Neuronal stem cell (in vitro differentiated cells): ENCODE data around the gene LILRB2.

Experiments
- DNase-seq: peaks from one replicate; pipeline ENCODE4 v3.0.0-alpha.2; 2013; ENCODE audit warnings: low spot score
- H2AFZ ChIP-seq: one replicate; pipeline ENCODE4 v1.6.1; 2013; ENCODE audit warnings: mild to moderate bottlenecking, low read length, inconsistent platforms
- H2AK5ac ChIP-seq: 2 replicates; pipeline ENCODE4 v1.6.1; 2013; ENCODE audit warnings: low read depth, mild to moderate bottlenecking, inconsistent platforms, low read length, moderate library complexity, mixed read lengths
- H2BK120ac ChIP-seq: 2 replicates; pipeline ENCODE4 v1.6.1; 2013; ENCODE audit warnings: low read depth, mild to moderate bottlenecking, inconsistent platforms, low read length, moderate library complexity, mixed read lengths
- H2BK12ac ChIP-seq: one replicate; pipeline ENCODE4 v1.6.1; 2013; ENCODE audit warnings: low read length, inconsistent platforms
- H2BK15ac ChIP-seq: 2 replicates; pipeline ENCODE4 v1.6.1; 2013; ENCODE audit warnings: mild to moderate bottlenecking, low read length, inconsistent platforms, mixed read lengths
- H2BK5ac ChIP-seq: one replicate; pipeline ENCODE4 v1.6.1; 2013; ENCODE audit warnings: inconsistent platforms, mild to moderate bottlenecking, low read length, moderate library complexity
- H3K14ac ChIP-seq: one replicate; pipeline ENCODE4 v1.6.1; 2013; ENCODE audit warnings: low read length, inconsistent platforms
- H3K18ac ChIP-seq: 2 replicates; pipeline ENCODE4 v1.6.1; 2013; ENCODE audit warnings: low read length, inconsistent platforms
- H3K23ac ChIP-seq: 2 replicates; pipeline ENCODE4 v1.6.1; 2013; ENCODE audit warnings: low read depth, mild to moderate bottlenecking, mixed read lengths, low read length, inconsistent platforms; ENCODE audit not compliant: poor library complexity
- H3K27ac ChIP-seq: replicated peaks from 3 replicates; pipeline ENCODE4 v1.5.1; 2013; ENCODE audit warnings: low read length, inconsistent platforms
- H3K27me3 ChIP-seq, 3 experiments: 2 replicates each; pipeline ENCODE4 v1.6.1; 2013; ENCODE audit warnings: low read length in 3 of 3, mild to moderate bottlenecking in 2 of 3, inconsistent platforms in 1 of 3, low read depth in 1 of 3, mixed read lengths in 1 of 3, moderate library complexity in 1 of 3; ENCODE audit not compliant: control insufficient read depth in 3 of 3, insufficient read depth in 3 of 3
- H3K36me3 ChIP-seq, 2 donors: replicated peaks in 1 of 2; 2 replicates each; pipeline ENCODE4 v1.6.1; 2013; ENCODE audit warnings: low read length in 2 of 2; ENCODE audit not compliant: control insufficient read depth in 2 of 2, insufficient read depth in 2 of 2
- H3K4ac ChIP-seq: 2 replicates; pipeline ENCODE4 v1.6.1; 2013; ENCODE audit warnings: inconsistent platforms, mild to moderate bottlenecking, low read length, moderate library complexity
- H3K4me1 ChIP-seq, 2 donors: 1 replicate in 1 of 2; 2 replicates in 1 of 2; pipeline ENCODE4 v1.6.1; 2013; ENCODE audit warnings: low read length in 2 of 2, low read depth in 1 of 2; ENCODE audit not compliant: control insufficient read depth in 2 of 2, insufficient read depth in 1 of 2
- H3K4me2 ChIP-seq: one replicate; pipeline ENCODE4 v1.6.1; 2013; ENCODE audit warnings: mild to moderate bottlenecking, low read length, inconsistent platforms; ENCODE audit not compliant: insufficient read depth, poor library complexity, severe bottlenecking
- H3K4me3 ChIP-seq, 2 donors: 2 replicates each; pipeline ENCODE4 v1.5.1; 2013; ENCODE audit warnings: low read length in 2 of 2, mild to moderate bottlenecking in 2 of 2, inconsistent platforms in 1 of 2, moderate library complexity in 1 of 2
- H3K79me1 ChIP-seq: one replicate; pipeline ENCODE4 v1.6.1; 2013; ENCODE audit warnings: low read depth, mild to moderate bottlenecking, inconsistent platforms, low read length, moderate library complexity
- H3K9ac ChIP-seq: one replicate; pipeline ENCODE4 v1.6.1; 2013; ENCODE audit warnings: mild to moderate bottlenecking, low read depth, low read length, inconsistent platforms; ENCODE audit not compliant: poor library complexity
- H3K9me3 ChIP-seq, 2 donors: replicated peaks in 1 of 2; 2 replicates each; pipeline versions ENCODE3 to v1.6.1; 2013; ENCODE audit warnings: low read length in 2 of 2, mild to moderate bottlenecking in 2 of 2, inconsistent platforms in 1 of 2, low read depth in 1 of 2, mixed read lengths in 1 of 2, moderate library complexity in 1 of 2; ENCODE audit not compliant: control insufficient read depth in 2 of 2, insufficient read depth in 1 of 2
- H4K8ac ChIP-seq: one replicate; pipeline ENCODE4 v1.6.1; 2013; ENCODE audit warnings: low read depth, mild to moderate bottlenecking, inconsistent platforms, low read length, moderate library complexity
- H4K91ac ChIP-seq: one replicate; pipeline ENCODE4 v1.6.1; 2013; ENCODE audit warnings: low read length, low read depth, mild to moderate bottlenecking, inconsistent platforms; ENCODE audit not compliant: poor library complexity
- WGBS, 2 donors: extraction: QIAGEN DNeasy Blood & Tissue Kit; methylation state at CpG; one replicate each; pipeline ENCODE4 v1.1.7; 2013; ENCODE audit warnings: missing lambda C conversion rate in 2 of 2, mixed read lengths in 1 of 2; ENCODE audit not compliant: insufficient read length in 2 of 2, insufficient replicate concordance in 1 of 2; ENCODE audit errors: extremely low coverage in 2 of 2; 5-methylcytosine and 5-hydroxymethylcytosine counted together

LILRB2 gene

GRCh38 chr19:54316746-54317107 lies 35.8 kb upstream of the LILRB2 start:
- Histone ChIP-seq H2BK15ac (no peak overlapping the region), H2BK5ac (no peak overlapping the region), H2AFZ (no peak overlapping the region), H3K36me3 (no peaks in the 10 kb centered on the region), H4K8ac (no peak overlapping the region), H3K4ac (no peak overlapping the region), H3K4me3 (no peak overlapping the region), H3K9ac (no peak overlapping the region), H3K79me1 (no peaks in the 10 kb centered on the region), H2BK120ac (no peak overlapping the region), H3K14ac (no peak overlapping the region), H3K27ac (no peak overlapping the region), H3K4me1 (no peaks in the 10 kb centered on the region), H2BK12ac (no peak overlapping the region), H3K27me3 (no peaks in the 10 kb centered on the region), H4K91ac (no peak overlapping the region), H2AK5ac (no peak overlapping the region), H3K9me3 (peaks cover 0 to 5% of the 10 kb centered on the region in 2 donors), H3K18ac (no peak overlapping the region), H3K4me2 (no peak overlapping the region), H3K23ac (no peak overlapping the region)
- WGBS, 2 donors: no CpG with 5 or more reads among the region's 11 CpGs
- DNase-seq: no peak

- no peak for DNase-seq
Observed at GRCh38 chr19:54315956-54316355, 35.0 kb upstream of the LILRB2 start.

DNA sequence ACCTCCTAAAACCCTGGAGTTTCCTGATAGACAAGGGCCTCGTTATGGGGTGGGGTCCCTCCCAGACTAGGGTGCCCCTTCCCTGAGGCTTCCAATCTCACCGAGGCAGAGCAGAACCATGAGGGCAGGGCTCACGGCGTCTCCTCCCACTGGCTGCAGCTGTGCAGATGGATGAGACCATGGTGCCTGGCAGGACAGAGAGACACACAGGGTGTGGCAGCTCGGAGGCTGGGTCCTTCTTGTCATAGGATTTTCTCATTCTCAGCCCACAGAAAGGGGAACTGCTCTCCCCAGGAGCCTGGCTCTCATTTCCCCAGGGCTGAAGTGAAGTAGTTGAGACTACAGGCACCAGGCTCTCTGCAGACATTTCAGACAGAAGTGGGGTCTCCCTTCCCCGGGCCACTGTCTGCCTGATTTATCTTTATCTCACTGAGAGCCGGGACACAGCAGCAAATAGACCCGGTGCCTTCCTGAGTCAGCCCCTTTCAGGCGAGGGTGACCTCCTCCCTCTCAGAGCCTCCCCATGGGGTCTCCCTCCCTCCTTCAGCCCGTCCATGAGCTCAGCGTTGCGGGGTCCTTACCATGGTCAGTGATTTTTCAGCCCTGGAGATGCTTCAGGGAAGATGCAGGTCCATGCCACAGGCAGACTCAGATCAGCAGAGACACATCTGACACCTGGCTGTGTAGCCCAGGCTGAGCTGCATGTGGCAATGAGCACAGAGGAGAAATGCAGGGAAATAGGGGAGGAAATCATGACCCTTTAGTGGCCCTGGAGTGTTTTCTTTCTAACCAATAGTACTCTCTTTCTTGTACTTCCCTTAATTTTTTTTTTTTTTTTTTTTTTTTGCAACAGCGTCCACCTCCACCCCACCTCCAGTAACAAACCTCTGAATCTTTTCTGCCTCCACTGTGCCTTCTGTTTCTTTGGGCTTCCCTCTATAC lies 31.8 kb upstream of the LILRB2 start, which contains the start of gene LILRA5:
Gene LILRA5, minus strand, starts transcription at position 731 of the 942 bp plus-strand sequence. Its CDS starts 147 bp downstream, at position 584.
- Histone ChIP-seq H3K36me3 (no peaks in the 10 kb centered on the region), H2BK5ac (peak within 1 kb of the TSS; percentile 66), H2BK12ac (no peak within 1 kb of the TSS), H2BK15ac (no peak within 1 kb of the TSS), H3K27ac (no peak within 1 kb of the TSS), H4K91ac (no peak within 1 kb of the TSS), H2BK120ac (no peak within 1 kb of the TSS), H3K4me3 (peak within 1 kb of the TSS in 1 of 2 donors; percentile 63), H3K4me1 (no peaks in the 10 kb centered on the region), H3K27me3 (no peaks in the 10 kb centered on the region), H3K18ac (no peak within 1 kb of the TSS), H2AK5ac (no peak within 1 kb of the TSS), H3K9ac (no peak within 1 kb of the TSS), H3K9me3 (peaks cover 0 to 1% of the 10 kb centered on the region in 2 donors), H3K4me2 (no peak within 1 kb of the TSS), H3K79me1 (no peaks in the 10 kb centered on the region), H3K14ac (peak within 1 kb of the TSS; percentile 71), H3K23ac (no peak within 1 kb of the TSS), H2AFZ (no peak within 1 kb of the TSS), H3K4ac (no peak within 1 kb of the TSS), H4K8ac (no peak within 1 kb of the TSS)
- no CpG with 5 or more reads among the region's 13 CpGs for WGBS, 2 donors
- DNase-seq: no peak

More at GRCh38 chr19:54315956-54316355, 35.0 kb upstream of the LILRB2 start:
- no peaks in the 10 kb centered on the region for H3K27me3 ChIP-seq
- H4K91ac ChIP-seq: no peak overlapping the region
- no peak overlapping the region for H3K4ac ChIP-seq
- peaks cover 0 to 3% of the 10 kb centered on the region in 2 donors for H3K9me3 ChIP-seq
- H2BK12ac ChIP-seq: no peak overlapping the region
- H3K14ac ChIP-seq: no peak overlapping the region
- H2BK15ac ChIP-seq: no peak overlapping the region
- H3K79me1 ChIP-seq: no peaks in the 10 kb centered on the region
- no peak overlapping the region for H2AFZ ChIP-seq
- H2BK120ac ChIP-seq: no peak overlapping the region
- H2AK5ac ChIP-seq: no peak overlapping the region
- H3K23ac ChIP-seq: no peak overlapping the region
- no peak overlapping the region for H3K18ac ChIP-seq
- H4K8ac ChIP-seq: no peak overlapping the region
- no peak overlapping the region for H2BK5ac ChIP-seq
- no peaks in the 10 kb centered on the region for H3K36me3 ChIP-seq
- no CpG with 5 or more reads among the region's 10 CpGs for WGBS, 2 donors
- H3K27ac ChIP-seq: no peak overlapping the region
- H3K4me2 ChIP-seq: no peak overlapping the region
- H3K4me3 ChIP-seq: no peak overlapping the region
- H3K9ac ChIP-seq: no peak overlapping the region
- no peaks in the 10 kb centered on the region for H3K4me1 ChIP-seq

GRCh38 chr19:54312011-54312410 lies 31.1 kb upstream of the LILRB2 start:
- Histone ChIP-seq H3K4ac (no peak overlapping the region), H3K4me3 (no peak overlapping the region), H2AFZ (no peak overlapping the region), H3K36me3 (no peaks in the 10 kb centered on the region), H3K27ac (no peak overlapping the region), H3K4me2 (no peak overlapping the region), H2BK12ac (peak overlapping the region; percentile 6), H3K23ac (no peak overlapping the region), H3K79me1 (no peaks in the 10 kb centered on the region), H2BK120ac (no peak overlapping the region), H3K18ac (no peak overlapping the region), H2BK15ac (no peak overlapping the region), H3K14ac (no peak overlapping the region), H3K9ac (no peak overlapping the region), H3K27me3 (no peaks in the 10 kb centered on the region), H2AK5ac (no peak overlapping the region), H4K8ac (no peak overlapping the region), H3K9me3 (no peaks in the 10 kb centered on the region), H4K91ac (no peak overlapping the region), H2BK5ac (peak overlapping the region; percentile 66), H3K4me1 (no peaks in the 10 kb centered on the region)
- WGBS, 2 donors: no CpG with 5 or more reads among the region's 6 CpGs
- no peak for DNase-seq
